Activated B cell treated with CpG ODN at 0.5 μM for 24 hours (primary cell): ENCODE results near the gene CHST9. TPM values are rescaled to one million over a fixed set of nuclear protein-coding genes. Genes with fewer than 3 reads are reported as not detected.
"Not testable (repeated sequence)": the region's sequence is repeated elsewhere in the genome, so short reads cannot be mapped to it uniquely, and the experiment has no call there.

Experiments used
- ATAC-seq: fragments of 200-7000 bp; cut with Tn5 transposase; one replicate; pipeline ENCODE4 v1.10.0; 2021; ENCODE audit warnings: low read depth, mild to moderate bottlenecking, moderate library complexity
- CTCF ChIA-PET: fragments of 350-600 bp; sonication (Branson Sonifier 250); formaldehyde crosslinking; loops from one replicate; lab custom pipeline; 2021; ENCODE audit warnings: antibody characterized with exemption; lab: Charles Lee
- POLR2A ChIA-PET: fragments of 350-600 bp; sonication (Branson Sonifier 250); formaldehyde crosslinking; loops from one replicate; lab custom pipeline; 2021; ENCODE audit warnings: antibody characterized with exemption; lab: Charles Lee
- DNase-seq: peaks from one replicate; pipeline ENCODE4 v3.0.0; 2022
- H3K27ac Mint-ChIP-seq: one replicate; pipeline ENCODE4 v1.8.0; 2020; ENCODE audit warnings: mixed read lengths
- H3K27me3 Mint-ChIP-seq: one replicate; pipeline ENCODE4 v1.8.0; 2021; ENCODE audit warnings: mixed read lengths
- H3K36me3 Mint-ChIP-seq: one replicate; pipeline ENCODE4 v1.8.0; 2021; ENCODE audit warnings: low read depth, mixed read lengths
- H3K4me1 Mint-ChIP-seq: one replicate; pipeline ENCODE4 v1.8.0; 2021; ENCODE audit warnings: mixed read lengths
- H3K4me3 Mint-ChIP-seq: one replicate; pipeline ENCODE4 v1.8.0; 2020; ENCODE audit warnings: mild to moderate bottlenecking, mixed read lengths
- H3K9me3 Mint-ChIP-seq: one replicate; pipeline ENCODE4 v1.8.0; 2020; ENCODE audit warnings: mixed read lengths
- CTCF ChIP-seq: fragments of 200-600 bp; IDR thresholded peaks from one replicate; pipeline ENCODE4 v1.8.0; 2022; ENCODE audit warnings: antibody characterized with exemption, mild to moderate bottlenecking
- intact Hi-C: fragments of 100-400 bp; cut with micrococcal nuclease; formaldehyde crosslinking; loops from one replicate; pipeline ENCODE4 v1.15.1; 2024
- total RNA-seq: library from RNA; stranded (reverse); gene quantifications from 2 replicates; pipeline ENCODE4 v1.2.3, GENCODE V29; 2022

The CHST9 gene
- total RNA-seq, 1 donor from 2014 or later = not detected

DNA sequence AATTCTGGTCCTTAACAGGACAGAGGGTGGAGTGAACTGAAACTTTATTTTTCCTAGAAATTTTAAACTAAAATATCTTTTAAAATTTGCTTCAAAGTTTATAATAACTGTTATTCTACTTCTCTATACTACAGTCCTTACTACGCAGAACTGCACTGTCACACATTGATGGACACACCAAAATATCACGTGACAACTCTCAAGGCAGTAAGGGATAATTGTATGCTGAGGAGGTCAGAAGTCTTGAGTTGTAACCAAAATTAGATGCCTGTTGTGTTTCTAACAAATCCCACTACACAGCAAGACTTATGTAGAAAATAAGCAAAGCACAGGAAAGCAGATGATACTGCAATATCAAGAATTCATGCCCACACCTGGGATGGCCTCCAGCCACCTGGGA, 76.3 kb downstream of the CHST9 start:
- no peaks in the 10 kb centered on the region for H3K4me1 Mint-ChIP-seq
- ChIA-PET CTCF (interaction anchor here (0.6 to 0.7 kb wide), 2 partner anchors 13 to 318 kb away, joined by 4 to 5 read pairs; no protein-coding TSS in a partner anchor), POLR2A (no interaction called here)
- no peak overlapping the region for H3K4me3 Mint-ChIP-seq
- H3K27ac Mint-ChIP-seq = no peak overlapping the region
- no peak for TF ChIP-seq CTCF
- no peaks in the 10 kb centered on the region for H3K36me3 Mint-ChIP-seq
- intact Hi-C loops = no loop called here
- H3K9me3 Mint-ChIP-seq = no peaks in the 10 kb centered on the region
- no peak for ATAC-seq
- H3K27me3 Mint-ChIP-seq = no peaks in the 10 kb centered on the region
- no peak for DNase-seq

DNA sequence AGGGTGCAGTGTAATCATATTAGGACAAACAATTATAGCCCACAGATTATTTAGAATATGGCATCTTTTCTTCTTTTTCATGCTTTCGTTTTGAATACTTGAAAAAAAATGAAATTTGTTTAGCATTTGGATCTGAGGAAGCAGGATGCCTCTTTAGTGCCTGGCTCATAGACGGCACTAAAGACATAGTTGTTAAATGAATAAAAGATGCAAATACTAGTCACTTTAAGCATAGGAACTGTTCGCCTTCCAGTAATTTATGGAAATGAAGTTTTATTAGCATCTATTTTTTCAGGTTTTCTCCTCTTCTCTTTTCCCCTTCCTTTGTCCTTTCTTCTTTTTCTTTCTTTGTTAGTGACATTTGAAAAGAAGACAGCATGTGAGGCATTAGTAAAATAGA, 80.4 kb downstream of the CHST9 start:
- H3K27ac Mint-ChIP-seq = no peak overlapping the region
- intact Hi-C loops = no loop called here
- H3K4me3 Mint-ChIP-seq = no peak overlapping the region
- TF ChIP-seq CTCF = no peak
- POLR2A ChIA-PET = no interaction called here
- H3K36me3 Mint-ChIP-seq = no peaks in the 10 kb centered on the region
- DNase-seq (no peak), ATAC-seq (no peak)
- CTCF ChIA-PET = no interaction called here
- H3K9me3 Mint-ChIP-seq = peaks cover 2% of the 10 kb centered on the region
- H3K4me1 Mint-ChIP-seq = no peaks in the 10 kb centered on the region
- H3K27me3 Mint-ChIP-seq = no peaks in the 10 kb centered on the region

- Mint-ChIP-seq H3K36me3 (no peaks in the 10 kb centered on the region), H3K27ac (no peak overlapping the region), H3K9me3 (peaks cover 14% of the 10 kb centered on the region), H3K27me3 (no peaks in the 10 kb centered on the region), H3K4me3 (no peak overlapping the region), H3K4me1 (no peaks in the 10 kb centered on the region)
- TF ChIP-seq CTCF = no peak
- POLR2A ChIA-PET = no interaction called here
- intact Hi-C loops = no loop called here
- ATAC-seq = no peak
- CTCF ChIA-PET = no interaction called here
- DNase-seq = no peak
Observed at GRCh38 chr18:27094621-27095020, 90.5 kb downstream of the CHST9 start.

DNA sequence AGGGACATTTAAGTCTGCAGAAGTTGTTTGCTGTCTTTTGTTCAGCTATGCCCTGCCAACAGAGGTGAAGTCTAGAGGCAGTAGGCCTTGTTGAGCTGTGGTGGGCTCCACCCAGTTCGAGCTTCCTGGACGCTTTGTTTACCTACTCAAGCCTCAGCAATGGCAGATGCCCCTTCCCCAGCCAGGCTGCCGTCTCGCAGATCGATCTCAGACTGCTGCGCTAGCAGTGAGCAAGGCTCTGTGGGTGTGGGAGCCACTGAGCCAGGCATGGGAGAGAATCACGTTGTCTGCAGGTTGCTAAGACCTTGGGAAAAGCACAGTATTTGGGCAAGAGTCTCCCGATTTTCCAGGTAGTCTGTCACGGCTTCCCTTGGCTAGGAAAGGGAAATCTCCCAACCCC, 91.8 kb downstream of the CHST9 start:
- DNase-seq, CTCF ChIA-PET, ATAC-seq, H3K27me3 Mint-ChIP-seq, H3K36me3 Mint-ChIP-seq, H3K4me3 Mint-ChIP-seq, H3K4me1 Mint-ChIP-seq, POLR2A ChIA-PET, intact Hi-C loops, H3K9me3 Mint-ChIP-seq, H3K27ac Mint-ChIP-seq: not testable (repeated sequence)

DNA sequence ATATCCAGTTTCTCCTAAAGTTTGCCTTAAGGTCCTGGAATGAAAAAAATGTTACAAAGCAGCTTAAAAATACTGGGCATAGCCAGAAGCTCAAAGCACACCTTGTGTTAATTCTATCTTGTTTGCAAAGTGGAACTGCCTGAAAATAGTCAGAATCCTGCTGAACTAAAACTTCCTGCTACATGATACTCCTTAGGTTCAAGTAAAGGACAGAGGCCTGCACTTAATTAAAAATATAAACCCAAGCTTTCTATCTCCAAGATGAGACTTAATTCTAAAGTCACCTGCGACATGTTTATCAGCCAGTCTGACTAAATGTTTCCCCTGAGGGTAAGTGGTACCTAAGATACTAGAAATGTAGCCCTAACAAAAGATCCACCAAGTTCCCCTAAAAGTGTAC, 103.4 kb downstream of the CHST9 start:
- no peak for TF ChIP-seq CTCF
- H3K4me1 Mint-ChIP-seq = no peaks in the 10 kb centered on the region
- no peaks in the 10 kb centered on the region for H3K36me3 Mint-ChIP-seq
- ATAC-seq = no peak
- no peaks in the 10 kb centered on the region for H3K27me3 Mint-ChIP-seq
- intact Hi-C loops = no loop called here
- peaks cover 2% of the 10 kb centered on the region for H3K9me3 Mint-ChIP-seq
- H3K27ac Mint-ChIP-seq = no peak overlapping the region
- CTCF ChIA-PET = no interaction called here
- POLR2A ChIA-PET = no interaction called here
- H3K4me3 Mint-ChIP-seq = no peak overlapping the region
- no peak for DNase-seq

DNA sequence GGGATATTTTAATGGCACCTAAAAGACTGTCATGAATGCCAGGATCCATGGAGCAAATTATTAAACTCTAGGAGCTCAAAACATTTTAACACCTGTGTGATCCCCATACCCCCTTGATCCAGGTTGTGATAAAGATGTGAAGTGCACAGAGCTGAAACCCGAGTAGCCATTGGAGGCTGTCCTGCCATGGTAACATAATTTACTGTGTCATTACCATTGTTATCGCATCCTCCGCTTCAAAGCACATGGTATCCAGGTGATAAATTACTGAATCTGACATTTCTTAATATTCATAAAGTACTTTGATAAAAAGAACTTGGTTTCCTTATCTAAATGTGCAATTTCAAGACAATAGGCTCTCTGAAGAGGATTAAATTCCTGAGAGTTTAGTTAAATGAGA, 109.3 kb downstream of the CHST9 start:
- no peak for TF ChIP-seq CTCF
- Mint-ChIP-seq H3K27ac (no peak overlapping the region), H3K4me3 (no peak overlapping the region), H3K4me1 (no peaks in the 10 kb centered on the region), H3K27me3 (no peaks in the 10 kb centered on the region), H3K9me3 (peaks cover 2% of the 10 kb centered on the region), H3K36me3 (no peaks in the 10 kb centered on the region)
- POLR2A ChIA-PET = no interaction called here
- intact Hi-C loops = no loop called here
- ATAC-seq (no peak), DNase-seq (no peak)
- CTCF ChIA-PET = no interaction called here
